Measurements from ENCODE around the gene PROM1. TPM values are rescaled to one million over a fixed set of nuclear protein-coding genes. Genes with fewer than 3 reads are reported as not detected.

Gene PROM1
- total RNA-seq, 1 donor: under 0.01 TPM

DNA sequence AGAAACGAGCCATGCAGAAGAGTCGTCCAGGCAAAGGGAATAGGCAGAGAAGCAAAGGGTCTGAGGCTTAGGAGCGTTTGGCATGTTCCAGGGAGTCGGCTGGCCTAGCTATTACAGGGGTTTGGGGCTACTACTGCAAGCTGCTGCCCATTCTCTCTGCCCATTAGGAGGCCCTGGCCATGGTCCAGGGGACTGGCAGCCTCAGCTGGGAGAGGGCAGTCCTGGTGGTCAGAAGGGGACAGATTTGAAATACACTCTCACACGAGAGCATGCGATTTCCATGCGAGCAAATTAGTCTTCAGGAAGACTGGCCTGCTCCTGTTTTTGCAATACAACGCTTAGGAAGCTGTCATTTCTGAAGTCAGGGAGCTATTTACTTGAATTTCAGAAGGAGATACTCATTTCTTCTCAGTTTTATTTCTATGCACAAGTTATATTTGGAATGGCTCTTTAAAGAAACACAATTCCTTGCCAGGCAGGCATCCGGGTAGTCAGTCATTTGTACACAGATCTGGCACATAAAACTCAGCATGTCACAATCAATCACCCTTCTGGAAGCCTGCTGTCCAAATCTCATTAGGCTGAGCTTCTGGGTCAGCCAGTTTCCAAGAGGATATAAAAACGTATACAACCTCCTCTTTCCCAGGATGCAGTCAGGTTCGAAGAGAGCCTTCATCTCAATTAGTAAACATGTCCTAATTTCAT, 27.0 kb downstream of the PROM1 start:
- no peak overlapping the region for H3K4me3 ChIP-seq (ENCODE audit: low read depth, low read length)
- no peak for DNase-seq (ENCODE audit: low read depth)

DNA sequence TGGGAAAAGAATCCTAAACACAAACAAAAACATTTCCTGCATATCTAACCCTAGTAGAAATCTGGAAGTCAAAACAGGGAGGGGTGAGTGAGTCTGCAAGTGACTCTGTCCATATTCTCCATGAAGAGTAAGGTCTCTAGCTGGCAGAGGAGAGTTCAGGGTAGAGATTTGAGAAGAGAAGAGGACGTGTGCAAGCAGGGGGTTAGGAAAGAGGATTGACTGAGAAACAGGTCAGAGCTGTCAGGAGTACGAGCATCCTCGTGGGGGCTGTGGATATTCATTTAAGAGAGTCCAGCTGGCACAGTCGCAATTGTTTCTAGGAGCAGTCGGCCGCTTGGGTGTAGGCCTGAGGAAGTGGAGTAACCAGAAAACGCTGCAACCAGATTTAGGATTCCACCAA, 27.9 kb downstream of the PROM1 start:
- no peak overlapping the region for H3K4me3 ChIP-seq (ENCODE audit: low read depth, low read length)
- TF ChIP-seq, protein P1, sequence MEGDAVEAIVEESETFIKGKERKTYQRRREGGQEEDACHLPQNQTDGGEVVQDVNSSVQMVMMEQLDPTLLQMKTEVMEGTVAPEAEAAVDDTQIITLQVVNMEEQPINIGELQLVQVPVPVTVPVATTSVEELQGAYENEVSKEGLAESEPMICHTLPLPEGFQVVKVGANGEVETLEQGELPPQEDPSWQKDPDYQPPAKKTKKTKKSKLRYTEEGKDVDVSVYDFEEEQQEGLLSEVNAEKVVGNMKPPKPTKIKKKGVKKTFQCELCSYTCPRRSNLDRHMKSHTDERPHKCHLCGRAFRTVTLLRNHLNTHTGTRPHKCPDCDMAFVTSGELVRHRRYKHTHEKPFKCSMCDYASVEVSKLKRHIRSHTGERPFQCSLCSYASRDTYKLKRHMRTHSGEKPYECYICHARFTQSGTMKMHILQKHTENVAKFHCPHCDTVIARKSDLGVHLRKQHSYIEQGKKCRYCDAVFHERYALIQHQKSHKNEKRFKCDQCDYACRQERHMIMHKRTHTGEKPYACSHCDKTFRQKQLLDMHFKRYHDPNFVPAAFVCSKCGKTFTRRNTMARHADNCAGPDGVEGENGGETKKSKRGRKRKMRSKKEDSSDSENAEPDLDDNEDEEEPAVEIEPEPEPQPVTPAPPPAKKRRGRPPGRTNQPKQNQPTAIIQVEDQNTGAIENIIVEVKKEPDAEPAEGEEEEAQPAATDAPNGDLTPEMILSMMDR (IDR thresholded peaks at IDR 0.05; ENCODE audit: insufficient read depth, low read depth, low read length): no peak
- no peak for DNase-seq (ENCODE audit: low read depth)

More for the DNA sequence above, 27.0 kb downstream of the PROM1 start:
- TF ChIP-seq, protein P1 (IDR thresholded peaks at IDR 0.05; ENCODE audit: insufficient read depth, low read depth, low read length): no peak

DNA sequence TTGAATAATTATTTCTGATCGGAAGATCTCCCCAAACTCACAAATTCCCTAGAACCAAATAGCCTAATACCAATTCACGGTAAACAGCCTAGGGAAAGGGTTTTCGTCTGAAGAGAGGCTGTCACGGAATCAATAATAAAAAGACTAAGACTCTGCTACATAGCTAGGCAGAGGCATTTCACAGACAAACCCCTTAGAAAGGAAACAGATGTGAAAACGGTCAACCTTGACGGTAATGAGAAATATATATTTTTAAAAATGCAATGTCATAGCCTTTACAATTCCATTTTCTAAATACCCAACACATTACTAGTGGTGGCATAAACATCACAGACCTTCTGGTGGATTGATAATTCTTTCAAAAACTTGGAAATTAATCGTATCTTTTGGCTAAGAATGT, 28.4 kb downstream of the PROM1 start:
- H3K4me3 ChIP-seq (ENCODE audit: low read depth, low read length): no peak overlapping the region
- peak; percentile 44 for DNase-seq (ENCODE audit: low read depth)
- TF ChIP-seq, protein P1 (IDR thresholded peaks at IDR 0.05; ENCODE audit: insufficient read depth, low read depth, low read length): no peak

DNA sequence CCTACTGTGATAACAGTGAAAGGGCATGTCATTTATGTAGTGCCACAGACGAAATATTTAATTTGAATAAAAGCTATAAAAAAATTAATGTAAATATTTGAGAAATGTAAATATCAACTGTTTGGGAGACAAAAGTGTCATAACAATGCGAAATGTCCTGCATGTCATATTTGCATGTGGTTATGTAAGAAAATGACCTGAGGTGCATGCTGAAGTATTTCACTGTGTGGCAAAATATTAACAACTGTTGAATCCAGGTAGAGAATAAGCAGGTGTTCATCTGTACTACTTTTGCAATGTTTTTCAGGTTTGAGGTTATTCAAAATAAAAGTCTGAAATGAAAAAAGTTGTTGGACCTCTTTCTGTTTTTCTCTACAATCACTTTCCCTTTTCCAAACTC, 30.9 kb downstream of the PROM1 start:
- TF ChIP-seq, protein P1 (IDR thresholded peaks at IDR 0.05; ENCODE audit: insufficient read depth, low read depth, low read length): no peak
- no peak overlapping the region for H3K4me3 ChIP-seq (ENCODE audit: low read depth, low read length)
- no peak for DNase-seq (ENCODE audit: low read depth)

DNA sequence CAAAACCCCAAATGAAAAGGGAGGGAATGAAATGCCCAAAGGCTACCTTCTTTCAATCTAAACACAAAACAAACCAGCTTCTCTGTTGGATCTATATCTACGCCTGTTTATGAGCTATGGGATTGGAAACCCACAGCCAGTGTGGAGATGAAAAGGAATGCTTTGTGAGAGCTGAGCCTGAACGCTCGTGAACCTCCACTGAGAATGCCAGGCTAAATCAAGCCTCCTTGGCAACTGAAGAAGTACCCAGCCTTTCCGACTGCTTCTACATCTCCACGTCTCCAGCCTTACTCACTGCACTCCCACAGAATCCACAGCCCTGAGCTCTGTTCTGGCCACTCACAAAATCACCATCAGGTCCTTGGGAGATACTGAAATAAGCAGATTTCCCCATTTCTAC, 31.8 kb downstream of the PROM1 start:
- DNase-seq (ENCODE audit: low read depth): no peak
- TF ChIP-seq, protein P1 (IDR thresholded peaks at IDR 0.05; ENCODE audit: insufficient read depth, low read depth, low read length): no peak
- H3K4me3 ChIP-seq (ENCODE audit: low read depth, low read length): no peak overlapping the region

DNA sequence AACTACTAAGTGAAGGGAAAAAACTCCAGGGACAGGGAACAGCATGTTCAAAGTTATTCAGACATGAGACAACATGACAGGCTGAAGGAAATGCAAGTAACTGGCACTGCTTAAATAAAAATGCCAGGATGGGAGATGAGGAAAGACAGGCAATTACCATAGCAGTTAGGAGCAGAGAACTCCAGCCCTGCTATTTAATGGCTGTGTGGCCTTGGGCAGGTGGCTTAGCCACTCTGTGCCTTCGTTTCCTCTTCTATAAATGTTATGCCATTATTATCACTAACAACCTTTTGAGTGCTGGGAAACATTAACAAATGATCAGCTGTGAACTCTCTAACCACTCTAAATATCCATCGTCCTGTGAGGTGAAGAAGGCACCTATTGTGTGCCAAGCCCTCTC, 32.7 kb downstream of the PROM1 start:
- TF ChIP-seq, protein P1 (IDR thresholded peaks at IDR 0.05; ENCODE audit: insufficient read depth, low read depth, low read length): no peak
- no peak overlapping the region for H3K4me3 ChIP-seq (ENCODE audit: low read depth, low read length)

DNA sequence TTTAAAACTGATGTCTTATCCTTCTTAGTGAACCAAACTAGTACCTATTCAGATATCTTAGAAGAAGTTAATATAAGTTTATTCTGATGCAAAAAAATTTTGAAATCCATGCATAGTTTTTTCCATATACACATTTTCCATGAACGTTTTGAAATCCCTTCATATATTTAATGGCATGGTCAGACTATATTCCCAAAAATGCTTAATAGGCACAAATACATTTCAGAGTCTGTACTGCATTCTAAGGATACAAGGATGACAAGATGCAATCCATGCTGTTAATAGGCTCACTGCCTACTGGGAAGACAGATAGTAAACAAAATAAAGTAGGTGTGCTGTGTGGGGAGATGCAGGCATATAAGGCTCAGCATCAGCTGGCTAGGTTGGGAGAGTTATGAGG, 33.2 kb downstream of the PROM1 start:
- TF ChIP-seq, protein P1 (IDR thresholded peaks at IDR 0.05; ENCODE audit: insufficient read depth, low read depth, low read length): no peak
- no peak overlapping the region for H3K4me3 ChIP-seq (ENCODE audit: low read depth, low read length)
- no peak for DNase-seq (ENCODE audit: low read depth)

More for the DNA sequence above, 32.7 kb downstream of the PROM1 start:
- DNase-seq (ENCODE audit: low read depth): no peak

All from fibroblast of villous mesenchyme (primary cell).